ENCODE results near the gene CYB5RL. TPM values are rescaled to one million over a fixed set of nuclear protein-coding genes. Genes with fewer than 3 reads are reported as not detected.

Gene CYB5RL
- total RNA-seq, 1 donor from 2014 or later, result 8.7 TPM

- no peak for DNase-seq
- Mint-ChIP-seq H3K27ac (no peak overlapping the region), H3K9me3 (no peaks in the 10 kb centered on the region), H3K36me3 (ENCODE audit: low read depth) (peaks cover 5% of the 10 kb centered on the region), H3K4me1 (no peaks in the 10 kb centered on the region), H3K27me3 (no peaks in the 10 kb centered on the region), H3K4me3 (no peak overlapping the region)
- ATAC-seq (ENCODE audit: low read depth), result no peak
- intact Hi-C loops (cut with micrococcal nuclease), result no loop called here
- ChIA-PET CTCF (no interaction called here), POLR2A (no interaction called here)
- no peak for TF ChIP-seq CTCF (IDR thresholded peaks at IDR 0.05)
These were observed 45.7 kb upstream of the CYB5RL start for GRCh38 chr1:54245501-54245900.

- intact Hi-C loops (cut with micrococcal nuclease), result no loop called here
- no peaks in the 10 kb centered on the region for H3K4me1 Mint-ChIP-seq
- CTCF ChIA-PET, result no interaction called here
- DNase-seq (no peak), ATAC-seq (ENCODE audit: low read depth) (no peak)
- TF ChIP-seq CTCF (IDR thresholded peaks at IDR 0.05), result no peak
- H3K27me3 Mint-ChIP-seq, result no peaks in the 10 kb centered on the region
- H3K36me3 Mint-ChIP-seq (ENCODE audit: low read depth), result peaks cover 5% of the 10 kb centered on the region
- POLR2A ChIA-PET, result no interaction called here
- H3K4me3 Mint-ChIP-seq, result no peak overlapping the region
- H3K9me3 Mint-ChIP-seq, result no peaks in the 10 kb centered on the region
- no peak overlapping the region for H3K27ac Mint-ChIP-seq
These were observed 44.8 kb upstream of the CYB5RL start for GRCh38 chr1:54244655-54245054.

GRCh38 chr1:54243022-54243421, 43.2 kb upstream of the CYB5RL start:
- no peaks in the 10 kb centered on the region for H3K27me3 Mint-ChIP-seq
- DNase-seq, result no peak
- intact Hi-C loops (cut with micrococcal nuclease), result no loop called here
- peaks cover 9% of the 10 kb centered on the region for H3K36me3 Mint-ChIP-seq (ENCODE audit: low read depth)
- H3K4me1 Mint-ChIP-seq, result no peaks in the 10 kb centered on the region
- ChIA-PET POLR2A (no interaction called here), CTCF (no interaction called here)
- no peak overlapping the region for H3K27ac Mint-ChIP-seq
- H3K4me3 Mint-ChIP-seq, result no peak overlapping the region
- no peak for TF ChIP-seq CTCF (IDR thresholded peaks at IDR 0.05)
- ATAC-seq (ENCODE audit: low read depth), result no peak
- no peaks in the 10 kb centered on the region for H3K9me3 Mint-ChIP-seq

GRCh38 chr1:54241364-54241763, 41.5 kb upstream of the CYB5RL start:
- POLR2A ChIA-PET, result no interaction called here
- peaks cover 22% of the 10 kb centered on the region for H3K36me3 Mint-ChIP-seq (ENCODE audit: low read depth)
- TF ChIP-seq CTCF (IDR thresholded peaks at IDR 0.05), result no peak
- no peak overlapping the region for H3K4me3 Mint-ChIP-seq
- DNase-seq, result no peak
- intact Hi-C loops (cut with micrococcal nuclease), result no loop called here
- H3K27ac Mint-ChIP-seq, result no peak overlapping the region
- ATAC-seq (ENCODE audit: low read depth), result no peak
- H3K9me3 Mint-ChIP-seq, result no peaks in the 10 kb centered on the region
- CTCF ChIA-PET, result no interaction called here
- H3K4me1 Mint-ChIP-seq, result no peaks in the 10 kb centered on the region
- no peaks in the 10 kb centered on the region for H3K27me3 Mint-ChIP-seq

- Mint-ChIP-seq H3K9me3 (no peaks in the 10 kb centered on the region), H3K4me1 (no peaks in the 10 kb centered on the region), H3K36me3 (ENCODE audit: low read depth) (peaks cover 22% of the 10 kb centered on the region), H3K27me3 (no peaks in the 10 kb centered on the region), H3K4me3 (no peak overlapping the region), H3K27ac (no peak overlapping the region)
- intact Hi-C loops (cut with micrococcal nuclease), result no loop called here
- no peak for ATAC-seq (ENCODE audit: low read depth)
- no peak for TF ChIP-seq CTCF (IDR thresholded peaks at IDR 0.05)
- no peak for DNase-seq
- ChIA-PET POLR2A (no interaction called here), CTCF (no interaction called here)
These were observed 41.0 kb upstream of the CYB5RL start for GRCh38 chr1:54240741-54241335.

All from activated B cell treated with CpG ODN at 0.5 μM for 24 hours (primary cell).